IMR-90 (cell line): Measurements from ENCODE around the gene OR10A5. TPM values are rescaled to one million over a fixed set of nuclear protein-coding genes. Genes with fewer than 3 reads are reported as not detected.

Experiments
- ATAC-seq: fragments of 200-7000 bp; cut with Tn5 transposase; 2 replicates; pipeline ENCODE4 v1.9.1; 2020; ENCODE audit warnings: low read depth, mild to moderate bottlenecking, moderate library complexity
- BruUV-seq: library from RNA; stranded (reverse); fragments of 400-500 nt; replicated peaks from 2 replicates; lab custom pipeline; 2021; lab: Mats Ljungman, UMichigan
- CTCF ChIA-PET: fragments of 300-600 bp; formaldehyde crosslinking; extraction: SDS; loops from one replicate; lab custom pipeline; 2021; ENCODE audit warnings: antibody characterized with exemption; lab: Yijun Ruan, JAX
- POLR2A ChIA-PET: fragments of 300-600 bp; sonication (Branson Sonifier 250); formaldehyde crosslinking; loops from one replicate; lab custom pipeline; 2022; ENCODE audit warnings: antibody characterized with exemption; ENCODE audit not compliant: unreplicated experiment; lab: Charles Lee
- DNase-seq: peaks from one replicate; pipeline ENCODE4 v3.0.0; 2013
- H2AFZ ChIP-seq: replicated peaks from 2 replicates; pipeline ENCODE3; 2013; ENCODE audit warnings: low read length, mild to moderate bottlenecking; ENCODE audit not compliant: poor library complexity
- H2AK5ac ChIP-seq: 2 replicates; pipeline ENCODE4 v1.6.1; 2013; ENCODE audit warnings: low read depth, low read length, inconsistent platforms
- H2AK9ac ChIP-seq: replicated peaks from 2 replicates; pipeline ENCODE3; 2013; ENCODE audit warnings: mild to moderate bottlenecking, low read depth, low read length, moderate library complexity; ENCODE audit not compliant: poor library complexity
- H2BK120ac ChIP-seq: 2 replicates; pipeline ENCODE4 v1.6.1; 2013; ENCODE audit warnings: low read depth, low read length, inconsistent platforms
- H2BK15ac ChIP-seq: 3 replicates; pipeline ENCODE4 v1.6.1; 2013; ENCODE audit warnings: low read depth, low read length, inconsistent platforms
- H2BK20ac ChIP-seq: 2 replicates; pipeline ENCODE4 v1.6.1; 2013; ENCODE audit warnings: low read depth, mild to moderate bottlenecking, inconsistent platforms, low read length, moderate library complexity
- H2BK5ac ChIP-seq: 2 replicates; pipeline ENCODE4 v1.6.1; 2013; ENCODE audit warnings: mild to moderate bottlenecking, low read depth, low read length, inconsistent platforms; ENCODE audit not compliant: poor library complexity, severe bottlenecking
- H3K14ac ChIP-seq: replicated peaks from 2 replicates; pipeline ENCODE4 v1.6.1; 2013; ENCODE audit warnings: low read depth, low read length, inconsistent platforms
- H3K18ac ChIP-seq: 2 replicates; pipeline ENCODE4 v1.6.1; 2013; ENCODE audit warnings: low read depth, low read length, control low read depth
- H3K23ac ChIP-seq: 2 replicates; pipeline ENCODE4 v1.6.1; 2013; ENCODE audit warnings: low read depth, low read length, inconsistent platforms
- H3K27ac ChIP-seq: 2 replicates; pipeline ENCODE4 v1.5.1; 2013; ENCODE audit warnings: mild to moderate bottlenecking, control low read depth, low read length; ENCODE audit not compliant: insufficient read depth
- H3K27me3 ChIP-seq: 2 replicates; pipeline ENCODE4 v1.6.1; 2013; ENCODE audit warnings: low read length; ENCODE audit not compliant: control insufficient read depth, insufficient read depth
- H3K36me3 ChIP-seq: 2 replicates; pipeline ENCODE4 v1.6.1; 2013; ENCODE audit warnings: low read length, mixed read lengths; ENCODE audit not compliant: control insufficient read depth, insufficient read depth
- H3K4ac ChIP-seq: 2 replicates; pipeline ENCODE4 v1.6.1; 2013; ENCODE audit warnings: low read depth, low read length, inconsistent platforms
- H3K4me1 ChIP-seq: 2 replicates; pipeline ENCODE4 v1.6.1; 2013; ENCODE audit warnings: low read length, mixed read lengths; ENCODE audit not compliant: control insufficient read depth, insufficient read depth
- H3K4me2 ChIP-seq: 2 replicates; pipeline ENCODE4 v1.6.1; 2013; ENCODE audit warnings: low read depth, mild to moderate bottlenecking, control low read depth, low read length, moderate library complexity
- H3K4me3 ChIP-seq: 2 replicates; pipeline ENCODE4 v1.5.1; 2013; ENCODE audit warnings: low read depth, mild to moderate bottlenecking, control low read depth, low read length, moderate library complexity; ENCODE audit not compliant: insufficient read depth
- H3K56ac ChIP-seq: 2 replicates; pipeline ENCODE4 v1.6.1; 2013; ENCODE audit warnings: low read length, inconsistent platforms; ENCODE audit not compliant: insufficient read depth; ENCODE audit errors: extremely low read depth
- H3K79me1 ChIP-seq, 2 experiments: 2 replicates each; pipeline ENCODE4 v1.6.1; 2013; ENCODE audit warnings: low read length in 2 of 2, inconsistent platforms in 1 of 2, low read depth in 1 of 2
- H3K9ac ChIP-seq: 2 replicates; pipeline ENCODE4 v1.6.1; 2013; ENCODE audit warnings: low read depth, low read length, control low read depth
- H3K9me1 ChIP-seq: 2 replicates; pipeline ENCODE4 v1.6.1; 2013; ENCODE audit warnings: low read length, inconsistent platforms; ENCODE audit not compliant: insufficient read depth
- H3K9me3 ChIP-seq: 2 replicates; pipeline ENCODE4 v1.6.1; 2013; ENCODE audit warnings: low read length; ENCODE audit not compliant: control insufficient read depth, insufficient read depth
- H4K20me1 ChIP-seq: 2 replicates; pipeline ENCODE4 v1.6.1; 2013; ENCODE audit warnings: low read length, inconsistent platforms; ENCODE audit not compliant: insufficient read depth
- H4K5ac ChIP-seq: 2 replicates; pipeline ENCODE4 v1.6.1; 2013; ENCODE audit warnings: mild to moderate bottlenecking, low read depth, low read length, control low read depth
- H4K8ac ChIP-seq, 2 experiments: 2 replicates each; pipeline ENCODE4 v1.6.1; 2013; ENCODE audit warnings: low read depth in 2 of 2, low read length in 2 of 2, control low read depth in 1 of 2, inconsistent platforms in 1 of 2
- H4K91ac ChIP-seq: 2 replicates; pipeline ENCODE4 v1.6.1; 2013; ENCODE audit warnings: low read depth, low read length, inconsistent platforms; ENCODE audit not compliant: insufficient read depth
- CHD1 ChIP-seq: IDR thresholded peaks from 2 replicates; pipeline ENCODE4 v1.6.1; 2012; ENCODE audit warnings: low read depth, low read length, improper control_type of control experiment
- NFE2L2 ChIP-seq: fragments of 150-350 bp; IDR thresholded peaks from 2 replicates; pipeline ENCODE4 v1.6.1; 2016; ENCODE audit warnings: low read depth, mild to moderate bottlenecking, low read length
- SMC3 ChIP-seq: fragments of 150-350 bp; IDR thresholded peaks from 2 replicates; pipeline ENCODE4 v1.6.1; 2016; ENCODE audit warnings: low read depth, mild to moderate bottlenecking, antibody characterized with exemption, low read length, moderate library complexity
- WGBS, 2 experiments: methylation state at CpG; one replicate each; pipeline versions ENCODE4 v1.1.5 to v1.1.7; 2013; ENCODE audit warnings: missing lambda C conversion rate in 2 of 2; ENCODE audit not compliant: insufficient read length in 1 of 2; ENCODE audit errors: extremely low coverage in 2 of 2; 5-methylcytosine and 5-hydroxymethylcytosine counted together
- dilution Hi-C: fragments of 300-500 bp; cut with HindIII; formaldehyde crosslinking; loops from one replicate; pipeline ENCODE4 v1.14.3; 2018; ENCODE audit warnings: low sequenced_read_pairs; ENCODE audit not compliant: unreplicated experiment
- in situ Hi-C: fragments of 300-500 bp; cut with MboI; formaldehyde crosslinking; loops from 3 replicates; pipeline ENCODE4 v1.14.3; 2019; ENCODE audit warnings: low sequenced_read_pairs, inconsistent platforms, mixed read lengths
- intact Hi-C: fragments of 100-400 bp; cut with micrococcal nuclease; formaldehyde crosslinking; loops from 2 replicates; pipeline ENCODE4 v1.10.0; 2022
- polyA plus RNA-seq, 3 experiments: library from polyadenylated mRNA; depleted of rRNA; stranded (reverse); fragments of >200 nt; gene quantifications; 2 replicates each; pipeline ENCODE4 v1.2.3, GENCODE V29; 2012; ENCODE audit warnings: low replicate concordance in 1 of 3
- total RNA-seq: library from RNA; depleted of rRNA; stranded (reverse); fragments of >200 nt; gene quantifications from 2 replicates; pipeline ENCODE4 v1.2.3, GENCODE V29; 2012

Gene OR10A5
- total and polyA plus RNA-seq, 2 of the 4 experiments (the other 2 are of a cell fraction) = not detected

GRCh38 chr11:6833356-6833755, 12.1 kb upstream of the OR10A5 start:
- Histone ChIP-seq H3K9me3 (no peaks in the 10 kb centered on the region), H2BK20ac (no peak overlapping the region), H2AFZ (no peak overlapping the region), H3K4me1 (no peaks in the 10 kb centered on the region), H4K5ac (no peak overlapping the region), H3K4ac (no peak overlapping the region), H3K56ac (no peak overlapping the region), H4K91ac (no peak overlapping the region), H3K4me2 (no peak overlapping the region), H2AK5ac (no peak overlapping the region), H2AK9ac (no peak overlapping the region), H3K27ac (no peak overlapping the region), H3K23ac (no peak overlapping the region), H3K27me3 (no peaks in the 10 kb centered on the region), H3K9ac (no peak overlapping the region), H3K18ac (no peak overlapping the region), H3K4me3 (no peak overlapping the region), H3K36me3 (no peaks in the 10 kb centered on the region), H3K9me1 (no peaks in the 10 kb centered on the region), H2BK120ac (no peak overlapping the region), H3K14ac (no peak overlapping the region), H2BK15ac (no peak overlapping the region), H2BK5ac (no peak overlapping the region), H4K20me1 (no peaks in the 10 kb centered on the region), H4K8ac (no peak overlapping the region), H3K79me1 (no peaks in the 10 kb centered on the region)
- no TSS peak for BruUV-seq
- dilution Hi-C loops = no loop called here
- WGBS, 2 experiments = 20% methylated on average over 1 of the region's 6 CpGs; no CpG with 5 or more reads in 1 of the 2 experiments
- in situ Hi-C loops = no loop called here
- ChIA-PET POLR2A (no interaction called here), CTCF (no interaction called here)
- ATAC-seq = no peak
- DNase-seq = no peak
- intact Hi-C loops = no loop called here
- TF ChIP-seq CHD1 = no peak
- TF ChIP-seq NFE2L2 = no peak
- TF ChIP-seq SMC3 = no peak
